GM12892 (cell line): ENCODE results near the gene PRR16. TPM values are rescaled to one million over a fixed set of nuclear protein-coding genes. Genes with fewer than 3 reads are reported as not detected.
"Not testable (repeated sequence)": the region's sequence is repeated elsewhere in the genome, so short reads cannot be mapped to it uniquely, and the experiment has no call there.

Experiments
- DNase-seq: peaks from one replicate; pipeline ENCODE4 v3.0.0; 2011; ENCODE audit not compliant: insufficient read length
- FAIRE-seq: peaks from 2 replicates; lab custom pipeline; 2011; peaks lifted over from hg19 to GRCh38; lab: Jason Lieb, UNC
- POLR2A ChIP-seq: IDR thresholded peaks from 2 replicates; pipeline ENCODE4 v1.6.1; 2011; ENCODE audit warnings: low read depth, low read length, control low read depth
- POLR2AphosphoS5 ChIP-seq: IDR thresholded peaks from 2 replicates; pipeline ENCODE4 v1.6.1; 2011; ENCODE audit warnings: low read depth, low read length, control low read depth
- TAF1 ChIP-seq: IDR thresholded peaks from 2 replicates; pipeline ENCODE4 v1.6.1; 2011; ENCODE audit warnings: low read depth, mild to moderate bottlenecking, control low read depth, low read length, borderline replicate concordance
- polyA plus RNA-seq: library from polyadenylated mRNA; unstranded; fragments of >200 nt; gene quantifications from one replicate; pipeline ENCODE4 v1.2.1, GENCODE V29; 2012; ENCODE audit warnings: missing spikeins, inconsistent platforms; ENCODE audit not compliant: missing spikeins

The PRR16 gene
- polyA plus RNA-seq: not detected

DNA sequence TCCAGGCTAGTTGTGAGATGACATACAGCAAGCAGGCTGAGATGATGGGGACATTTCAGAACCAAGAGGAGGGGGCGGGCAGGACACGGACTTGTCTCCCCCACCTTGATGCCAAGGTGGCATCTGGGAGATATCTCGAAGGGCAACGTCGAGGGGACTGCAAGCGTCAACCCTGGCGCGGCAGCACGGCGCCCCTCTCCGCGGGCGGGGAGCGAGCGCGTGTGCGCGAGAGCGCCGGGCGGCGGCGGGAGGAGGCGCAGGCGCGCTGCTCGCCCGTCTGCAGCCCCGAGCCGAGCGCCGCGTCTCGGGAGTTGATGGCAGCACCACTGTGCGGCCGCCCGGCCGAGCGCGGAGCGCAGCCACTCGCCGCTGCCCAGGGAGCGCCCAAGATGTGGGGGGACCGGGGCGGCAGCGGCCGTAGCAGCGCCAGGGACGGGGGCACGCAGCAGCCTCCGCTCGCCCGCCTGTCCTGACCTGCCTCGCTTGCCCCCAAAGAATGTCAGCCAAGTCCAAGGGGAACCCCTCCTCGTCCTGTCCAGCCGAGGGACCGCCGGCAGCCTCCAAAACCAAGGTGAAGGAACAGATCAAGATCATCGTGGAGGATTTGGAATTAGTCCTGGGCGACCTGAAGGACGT is at the start of gene PRR16:
PRR16 (plus strand) TSS at position 310 of the 636 bp plus-strand sequence.
- TF ChIP-seq POLR2A (no peak), TAF1 (no peak), POLR2AphosphoS5 (no peak)
- FAIRE-seq (peak; percentile 86), DNase-seq (no peak)

DNA sequence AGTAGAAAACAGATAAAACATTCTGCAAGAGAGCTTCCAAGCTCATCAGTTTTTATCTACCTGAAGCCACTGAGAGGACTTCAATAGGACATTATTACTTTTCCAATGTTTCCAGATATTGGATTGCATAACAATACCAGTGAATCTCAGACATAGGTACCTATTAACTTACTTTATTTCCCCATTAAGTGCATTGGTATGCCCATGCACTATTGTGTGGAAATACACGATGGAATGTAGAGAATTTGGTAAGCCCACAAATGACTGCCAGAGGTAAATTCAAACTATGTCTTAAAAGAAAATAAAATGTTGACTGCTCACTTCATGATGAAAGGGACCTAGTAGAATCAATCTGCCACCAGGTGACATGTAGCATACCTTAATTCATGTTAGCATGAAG is 48.1 kb upstream of the PRR16 start:
- TF ChIP-seq POLR2AphosphoS5: no peak
- no peak for TF ChIP-seq TAF1
- TF ChIP-seq POLR2A: no peak
- DNase-seq (no peak), FAIRE-seq (no peak)

DNA sequence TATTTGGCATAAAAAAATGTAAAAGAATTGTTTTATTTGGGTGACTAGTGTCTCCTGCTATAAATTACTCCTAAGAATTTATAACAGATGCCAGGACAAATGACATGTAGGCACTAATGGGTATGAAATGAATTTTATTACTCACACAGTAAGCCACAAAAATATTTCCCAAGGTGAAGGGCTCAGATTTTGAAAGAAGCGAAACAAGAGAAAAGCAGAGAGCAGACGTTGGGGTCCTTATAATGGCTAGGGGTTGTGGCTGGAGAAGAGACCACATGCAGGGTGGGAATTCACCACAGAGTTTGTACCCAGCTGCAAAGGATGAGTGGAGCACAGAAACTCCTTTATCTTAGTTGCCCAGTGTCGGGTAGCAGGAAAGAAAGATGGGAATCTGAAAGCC is 45.0 kb upstream of the PRR16 start:
- DNase-seq (no peak), FAIRE-seq (no peak)
- TF ChIP-seq TAF1: no peak
- TF ChIP-seq POLR2A: no peak
- TF ChIP-seq POLR2AphosphoS5: no peak

DNA sequence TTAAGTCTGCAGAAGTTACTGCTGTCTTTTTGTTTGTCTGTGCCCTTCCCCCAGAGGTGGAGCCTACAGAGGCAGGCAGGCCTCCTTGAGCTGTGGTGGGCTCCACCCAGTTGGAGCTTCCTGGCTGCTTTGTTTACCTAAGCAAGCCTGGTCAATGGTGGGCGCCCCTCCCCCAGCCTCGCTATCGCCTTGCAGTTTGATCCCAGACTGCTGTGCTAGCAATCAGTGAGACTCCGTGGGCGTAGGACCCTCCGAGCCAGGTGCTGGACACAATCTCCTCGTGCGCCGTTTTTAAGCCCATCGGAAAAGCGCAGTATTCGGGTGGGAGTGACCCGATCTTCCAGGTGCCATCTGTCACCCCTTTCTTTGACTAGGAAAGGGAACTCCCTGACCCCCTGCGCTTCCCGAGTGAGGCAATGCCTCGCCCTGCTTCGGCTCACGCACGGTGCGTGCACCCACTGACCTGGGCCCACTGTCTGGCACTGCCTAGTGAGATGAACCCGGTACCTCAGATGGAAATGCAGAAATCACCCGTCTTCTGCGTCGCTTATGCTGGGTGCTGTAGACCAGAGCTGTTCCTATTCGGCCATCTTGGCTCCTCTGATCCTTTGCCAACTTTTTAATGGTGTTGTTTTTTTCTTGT is 37.3 kb upstream of the PRR16 start:
- not testable (repeated sequence) for DNase-seq, FAIRE-seq

DNA sequence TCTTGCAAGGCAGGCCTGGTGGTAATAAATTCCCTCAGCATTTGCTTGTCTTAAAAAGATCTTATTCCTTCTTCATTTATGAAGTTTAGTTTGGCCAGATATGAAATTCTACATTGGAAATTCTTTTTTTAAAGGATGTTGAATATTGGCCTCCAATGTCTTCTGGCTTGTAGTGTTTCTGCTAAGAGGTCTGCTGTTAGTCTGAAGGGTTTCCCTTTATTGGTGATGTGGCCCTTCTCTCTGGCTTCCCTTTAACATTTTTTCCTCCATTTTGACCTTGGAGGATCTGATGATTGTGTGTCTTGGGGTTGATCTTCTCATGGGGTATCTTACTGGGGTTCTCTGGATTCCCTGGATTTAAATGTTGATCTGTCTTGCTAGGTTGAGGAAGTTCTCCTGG is 33.5 kb upstream of the PRR16 start:
- no peak for TF ChIP-seq POLR2A
- no peak for TF ChIP-seq POLR2AphosphoS5
- TF ChIP-seq TAF1: no peak
- DNase-seq (no peak), FAIRE-seq (no peak)

DNA sequence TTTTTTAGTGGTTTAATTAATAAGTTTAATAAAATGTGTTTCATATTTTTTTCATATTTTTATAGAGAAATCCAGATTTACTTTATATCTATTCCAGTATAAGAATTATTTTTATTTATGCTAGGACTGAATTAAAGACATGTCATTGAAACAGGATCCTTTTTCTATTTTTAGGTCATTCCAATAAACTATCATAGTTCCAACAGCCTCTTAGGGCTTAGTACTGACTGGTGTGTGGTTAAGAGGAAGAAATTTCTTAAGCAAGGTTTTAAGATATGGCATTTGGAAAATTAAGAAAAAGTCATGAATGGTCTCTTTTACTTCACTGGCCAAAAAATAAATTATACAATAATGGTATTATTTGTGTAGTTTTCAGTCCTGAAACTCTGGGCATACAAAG is 31.2 kb upstream of the PRR16 start:
- TF ChIP-seq POLR2AphosphoS5 (no peak), POLR2A (no peak), TAF1 (no peak)
- DNase-seq (no peak), FAIRE-seq (no peak)

DNA sequence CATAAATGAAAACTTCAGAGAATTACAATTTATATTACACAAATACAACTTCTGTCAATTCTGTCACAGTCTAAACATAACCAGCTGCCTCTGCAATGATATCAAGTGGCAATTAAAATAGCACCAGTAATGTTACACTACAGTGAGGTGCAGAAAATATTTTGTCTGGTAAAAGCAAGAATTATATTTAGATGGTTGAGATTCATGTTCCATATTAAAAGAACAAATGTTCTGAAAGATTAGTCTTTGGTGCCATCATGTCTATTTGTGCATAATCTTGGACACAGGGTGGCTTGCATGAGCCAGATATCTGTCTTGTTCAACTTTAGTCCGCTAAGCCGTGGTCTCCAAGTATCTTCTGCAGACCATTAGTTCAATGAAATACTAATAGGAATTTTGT is 29.0 kb upstream of the PRR16 start:
- DNase-seq (no peak), FAIRE-seq (no peak)
- TF ChIP-seq POLR2AphosphoS5 (no peak), POLR2A (no peak), TAF1 (no peak)

DNA sequence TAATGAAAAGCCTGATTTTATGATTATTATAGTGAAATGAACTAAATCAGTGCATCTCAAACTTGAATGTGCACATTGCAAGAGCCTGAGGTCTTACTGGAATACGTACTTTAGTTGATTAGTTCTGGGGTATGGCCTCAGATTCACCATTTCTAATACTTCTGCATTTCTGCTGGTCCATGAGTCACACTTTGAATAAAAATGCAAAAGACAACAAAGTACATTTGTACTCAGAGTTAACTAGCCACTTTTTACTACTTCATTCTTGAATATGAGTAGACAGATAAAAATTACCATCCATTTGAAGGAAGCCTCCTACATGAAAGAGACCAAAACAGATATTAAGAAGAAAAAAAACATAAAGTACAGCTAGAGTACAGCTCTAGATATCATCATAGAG is 27.1 kb upstream of the PRR16 start:
- TF ChIP-seq TAF1 (no peak), POLR2A (no peak), POLR2AphosphoS5 (no peak)
- FAIRE-seq (no peak), DNase-seq (no peak)

DNA sequence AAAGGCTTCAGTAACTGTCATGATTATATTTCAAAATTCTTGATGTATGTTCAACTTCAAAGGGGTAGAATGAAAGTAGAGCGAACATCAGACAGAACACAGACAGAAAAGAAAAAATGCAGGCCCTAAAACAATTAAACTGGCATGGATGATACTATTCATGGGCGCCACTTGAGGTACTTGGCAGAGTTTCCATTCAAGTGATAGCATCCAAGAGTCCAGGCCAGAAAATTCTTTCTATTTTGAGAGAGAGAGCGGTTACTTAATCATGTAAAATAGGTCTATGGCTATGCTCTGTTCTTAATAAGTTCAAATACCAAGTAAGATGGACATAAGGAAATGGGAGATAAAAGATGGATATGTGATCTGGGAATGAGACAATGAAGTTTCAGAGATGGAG is 21.4 kb upstream of the PRR16 start:
- no peak for TF ChIP-seq TAF1
- no peak for TF ChIP-seq POLR2AphosphoS5
- TF ChIP-seq POLR2A: no peak
- FAIRE-seq (no peak), DNase-seq (no peak)

DNA sequence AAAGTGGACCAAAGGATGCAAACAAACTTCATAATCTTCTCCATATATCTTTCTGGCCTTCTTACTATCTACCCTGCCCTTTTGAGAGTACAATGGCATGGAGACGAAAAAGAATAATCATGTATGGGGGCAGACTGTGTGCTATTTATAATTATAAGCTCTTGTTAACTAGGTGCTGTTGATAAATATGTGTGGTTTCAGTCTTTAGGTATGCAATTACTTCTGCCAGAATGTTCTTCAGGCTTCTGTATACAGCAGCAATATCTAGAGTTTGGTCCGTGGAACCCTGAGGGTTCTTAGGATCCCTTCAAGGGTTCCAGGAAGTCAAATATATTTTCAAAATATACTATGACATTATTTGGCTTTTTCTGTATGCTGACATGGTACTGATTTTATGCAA is 20.5 kb upstream of the PRR16 start:
- DNase-seq: no peak
- FAIRE-seq: no peak
- TF ChIP-seq TAF1 (no peak), POLR2AphosphoS5 (no peak), POLR2A (no peak)

DNA sequence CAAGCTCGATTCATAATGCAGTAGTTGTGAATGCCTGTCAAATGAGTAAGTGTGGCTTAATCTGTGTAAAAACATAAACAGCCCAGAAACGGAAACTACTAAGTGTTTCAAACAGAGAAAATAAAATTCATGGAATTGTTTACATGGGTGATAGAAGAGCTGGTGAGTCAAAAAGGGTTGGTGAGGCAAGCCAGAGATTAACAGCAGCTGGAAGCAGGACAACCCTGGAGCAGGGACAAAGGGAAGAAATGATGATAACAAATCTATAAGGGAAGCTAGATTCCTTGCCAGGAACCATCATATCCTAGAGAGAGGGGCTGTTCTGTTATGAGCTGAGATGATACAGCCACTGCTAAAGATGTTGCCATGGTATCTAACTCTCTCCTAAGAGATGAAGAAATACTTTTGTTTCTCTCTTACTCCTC is 18.0 kb upstream of the PRR16 start:
- DNase-seq: no peak
- TF ChIP-seq POLR2AphosphoS5: no peak
- no peak for TF ChIP-seq POLR2A
- TF ChIP-seq TAF1: no peak
- FAIRE-seq: no peak

DNA sequence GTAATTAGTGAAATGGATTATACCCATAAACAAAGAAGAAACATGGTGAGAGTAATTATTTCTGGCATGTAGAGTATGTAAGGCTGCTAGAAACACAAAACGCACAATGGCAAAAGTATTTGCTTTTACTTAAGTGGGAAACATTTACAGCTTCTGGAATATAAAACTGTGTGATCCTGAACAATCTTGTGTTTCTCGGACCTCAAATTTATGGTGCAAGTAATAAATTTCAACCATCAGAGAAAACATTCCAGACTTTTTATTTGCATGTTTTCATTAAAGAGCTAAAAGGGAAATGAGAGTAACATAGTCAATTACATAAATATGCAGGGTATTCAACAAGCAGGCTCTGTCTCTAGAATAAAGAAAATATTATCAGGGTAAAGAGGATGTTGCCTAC is 17.2 kb upstream of the PRR16 start:
- DNase-seq (no peak), FAIRE-seq (no peak)
- TF ChIP-seq POLR2A (no peak), TAF1 (no peak), POLR2AphosphoS5 (no peak)
